Measurements from ENCODE around the gene RGPD5.
"Not testable (repeated sequence)": the region's sequence is repeated elsewhere in the genome, so short reads cannot be mapped to it uniquely, and the experiment has no call there.

GRCh38 chr2:109893736-109894135, 99.6 kb downstream of the RGPD5 start:
- TF ChIP-seq CTCF, POLR2A (IDR thresholded peaks at IDR 0.05): not testable (repeated sequence)

All from gastroesophageal sphincter (tissue), 3 donors.